Breast epithelium (tissue), 3 donors: ENCODE data around the gene TRIM74.
"Not testable (repeated sequence)": the region's sequence is repeated elsewhere in the genome, so short reads cannot be mapped to it uniquely, and the experiment has no call there.

Source experiments
- CTCF ChIP-seq, 3 donors: fragments of 450-650 bp; IDR thresholded peaks; one replicate each; pipeline ENCODE4 v1.5.1; 2016 to 2017; ENCODE audit warnings: antibody characterized with exemption in 3 of 3, mild to moderate bottlenecking in 3 of 3, moderate library complexity in 3 of 3
- POLR2A ChIP-seq: fragments of 450-650 bp; IDR thresholded peaks from one replicate; pipeline ENCODE4 v1.6.1; 2016; ENCODE audit warnings: antibody characterized with exemption, mild to moderate bottlenecking, moderate library complexity
- POLR2AphosphoS5 ChIP-seq, 3 donors: sonication (generic); formaldehyde crosslinking; IDR thresholded peaks; one replicate each; pipeline ENCODE4 v1.6.1; 2017; ENCODE audit warnings: antibody characterized with exemption in 3 of 3

GRCh38 chr7:72954563-72955198, 14.6 kb downstream of the TRIM74 start:
- TF ChIP-seq CTCF (IDR thresholded peaks at IDR 0.05); POLR2AphosphoS5 (IDR thresholded peaks at IDR 0.05); POLR2A: not testable (repeated sequence)
